Activated naive CD4-positive, alpha-beta T cell treated with Interleukin-2 at 50 U/mL for 16 hours (primary cell): ENCODE results near the gene RANBP9.

Source experiments
- DNase-seq: peaks from one replicate; pipeline ENCODE4 v3.0.0-alpha.2; 2020

The RANBP9 gene

DNA sequence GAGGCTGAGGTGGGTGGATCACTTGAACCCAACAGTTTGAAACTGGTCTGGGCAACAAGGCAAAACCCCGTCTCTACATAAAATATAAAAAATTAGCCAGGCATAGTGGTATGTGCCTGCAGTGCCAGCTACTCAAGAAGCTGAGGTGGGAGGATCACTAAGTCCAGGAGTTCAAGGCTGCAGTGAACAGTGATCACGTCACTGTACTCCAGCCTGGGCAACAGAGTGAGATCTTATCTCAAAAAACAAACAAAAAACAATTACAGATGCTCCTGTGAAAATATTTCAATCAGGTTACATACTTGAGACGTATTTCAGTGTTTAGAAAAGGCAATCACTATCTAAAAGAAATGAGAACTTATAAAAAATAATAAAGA lies 33.8 kb downstream of the RANBP9 start:
- DNase-seq = no peak

DNA sequence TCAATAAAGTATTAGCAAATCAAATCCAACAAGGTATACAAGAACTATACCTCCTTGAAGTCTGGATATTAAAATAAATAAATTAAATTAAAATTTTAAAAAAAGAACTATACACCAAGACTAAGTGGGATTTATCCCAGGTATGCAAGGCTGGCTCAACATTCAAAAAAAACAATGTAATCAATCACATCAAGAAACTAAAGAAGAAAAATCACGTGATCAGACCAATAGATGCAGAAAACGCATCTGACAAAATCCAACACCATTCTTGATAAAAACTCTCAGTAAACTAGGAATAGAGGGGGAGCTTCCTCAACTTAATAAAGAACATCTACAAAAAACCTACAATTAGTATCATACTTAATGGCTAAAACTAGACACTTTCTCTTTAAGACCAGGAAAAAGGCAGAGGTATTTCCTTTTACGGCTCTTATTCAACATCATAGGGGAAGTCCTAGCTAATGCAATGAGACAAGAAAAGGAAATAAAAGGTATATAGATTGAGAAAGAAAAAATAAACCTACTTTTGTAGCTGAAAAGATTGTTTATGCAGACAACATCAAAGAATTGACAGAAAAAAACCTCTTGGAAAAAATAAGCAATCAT lies 35.0 kb downstream of the RANBP9 start:
- no peak for DNase-seq

GRCh38 chr6:13674533-13675190 lies 37.0 kb downstream of the RANBP9 start:
- no peak for DNase-seq

DNA sequence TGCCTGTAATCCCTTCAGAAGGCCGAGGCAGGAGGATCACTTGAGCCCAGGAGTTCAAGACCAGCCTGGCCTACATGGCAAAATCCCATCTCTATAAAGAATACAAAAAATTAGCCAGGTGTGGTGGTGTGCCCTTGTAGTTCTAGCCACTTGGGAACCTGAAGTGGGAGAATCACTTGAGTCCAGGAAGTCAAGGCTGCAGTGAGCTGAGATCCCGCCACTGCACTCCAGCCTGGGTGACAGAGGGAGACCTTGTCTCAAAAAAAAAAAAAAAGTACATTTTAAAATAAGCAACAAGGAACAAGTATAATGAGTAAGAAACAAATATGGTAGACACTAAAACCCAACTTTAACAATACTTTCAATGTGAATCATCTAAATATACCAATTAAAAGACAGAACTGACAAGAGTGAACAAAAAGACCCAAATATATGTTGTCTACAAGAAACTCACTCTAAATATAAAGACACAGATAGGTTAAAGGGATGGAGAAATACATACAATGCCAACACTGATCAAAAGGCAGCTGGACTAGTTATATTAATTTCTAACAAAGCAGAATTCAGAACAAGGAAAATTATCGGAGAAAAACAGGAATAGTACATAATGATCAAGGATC lies 37.7 kb downstream of the RANBP9 start:
- DNase-seq = no peak

GRCh38 chr6:13673368-13673767 lies 38.3 kb downstream of the RANBP9 start:
- DNase-seq = no peak

DNA sequence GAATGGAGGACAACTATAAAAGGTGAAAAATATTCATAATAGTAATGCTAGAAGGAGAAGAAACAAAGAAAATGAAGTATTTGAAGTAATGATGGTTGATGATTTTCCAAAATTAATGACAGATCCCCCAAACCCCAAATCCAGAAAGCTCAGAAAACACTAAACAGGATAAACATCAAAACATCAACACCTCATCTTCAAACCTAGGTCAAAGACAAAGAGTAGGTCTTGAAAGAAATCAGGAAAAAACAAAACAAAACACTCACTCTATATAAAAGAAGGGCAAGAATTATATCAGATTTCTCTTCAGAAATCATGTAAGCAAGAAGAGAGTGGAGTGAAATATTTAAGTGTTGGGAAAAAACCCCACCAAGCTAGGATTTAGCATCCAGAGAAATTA lies 38.7 kb downstream of the RANBP9 start:
- no peak for DNase-seq

GRCh38 chr6:13671548-13672127 lies 40.0 kb downstream of the RANBP9 start:
- DNase-seq = no peak

DNA sequence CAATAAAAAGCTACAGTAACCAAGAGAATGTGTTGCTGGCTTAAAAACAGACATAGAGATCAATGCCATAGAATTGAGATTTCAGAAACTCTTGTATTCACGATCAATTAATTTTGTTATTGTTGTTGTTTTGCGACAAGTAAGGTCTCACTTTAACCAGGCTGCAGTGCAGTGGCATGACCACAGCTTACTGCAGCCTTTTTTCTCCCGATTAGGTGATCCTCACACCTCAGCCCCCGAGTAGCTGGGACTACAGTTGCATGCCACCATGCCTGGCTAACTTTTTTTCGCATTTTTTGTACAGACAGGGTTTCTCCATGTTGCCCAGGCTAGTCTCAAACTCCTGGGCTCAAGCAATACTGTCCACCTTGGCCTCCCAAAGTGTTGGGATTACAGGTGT lies 42.2 kb downstream of the RANBP9 start:
- no peak for DNase-seq

GRCh38 chr6:13668291-13668928 lies 43.2 kb downstream of the RANBP9 start:
- no peak for DNase-seq

- no peak for DNase-seq
These were observed 44.0 kb downstream of the RANBP9 start for GRCh38 chr6:13667655-13668054.

DNA sequence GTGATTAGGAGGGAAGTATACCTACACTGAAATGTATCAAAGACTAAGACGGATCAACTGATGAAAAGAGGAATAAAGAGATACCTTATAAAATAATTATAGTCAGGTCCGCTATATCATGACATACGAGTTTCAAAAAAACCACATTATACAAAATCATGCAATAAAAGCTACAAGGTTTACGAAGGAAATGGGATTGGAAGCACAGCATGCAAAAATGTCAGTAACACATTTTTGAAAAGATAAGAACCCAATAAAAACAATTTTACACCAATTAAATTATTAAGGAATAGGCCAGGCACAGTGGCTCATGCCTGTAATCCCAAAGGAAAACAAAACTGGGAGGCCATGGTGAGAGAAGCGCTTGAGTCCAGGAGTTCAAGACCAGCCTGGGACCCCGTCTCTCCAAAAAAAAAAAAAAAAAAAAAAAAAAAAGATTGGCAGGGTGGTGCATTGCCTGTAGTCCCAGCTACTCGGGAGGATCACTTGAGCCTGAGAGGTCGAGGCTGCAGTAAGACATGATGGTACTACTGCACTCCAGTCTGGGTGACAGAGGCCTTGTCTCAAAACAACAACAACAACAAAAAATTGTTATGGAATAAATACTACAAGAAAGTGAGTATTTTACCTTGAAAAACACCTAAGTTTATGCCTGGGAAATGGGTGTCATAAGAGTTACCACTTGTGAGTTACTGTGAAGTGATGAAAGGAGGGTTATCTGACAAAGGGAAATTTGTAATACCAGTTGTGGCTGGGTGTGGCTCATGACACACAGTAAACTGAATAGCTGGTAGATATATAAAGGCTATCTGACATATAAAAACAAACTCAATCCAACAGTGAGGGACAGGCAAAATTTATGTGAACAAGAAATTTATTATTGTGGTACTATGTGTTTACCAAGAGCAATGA lies 45.2 kb downstream of the RANBP9 start:
- no peak for DNase-seq

- DNase-seq = no peak
These were observed 46.8 kb downstream of the RANBP9 start for GRCh38 chr6:13664703-13665352.

GRCh38 chr6:13663986-13664385 lies 47.6 kb downstream of the RANBP9 start:
- no peak for DNase-seq

DNA sequence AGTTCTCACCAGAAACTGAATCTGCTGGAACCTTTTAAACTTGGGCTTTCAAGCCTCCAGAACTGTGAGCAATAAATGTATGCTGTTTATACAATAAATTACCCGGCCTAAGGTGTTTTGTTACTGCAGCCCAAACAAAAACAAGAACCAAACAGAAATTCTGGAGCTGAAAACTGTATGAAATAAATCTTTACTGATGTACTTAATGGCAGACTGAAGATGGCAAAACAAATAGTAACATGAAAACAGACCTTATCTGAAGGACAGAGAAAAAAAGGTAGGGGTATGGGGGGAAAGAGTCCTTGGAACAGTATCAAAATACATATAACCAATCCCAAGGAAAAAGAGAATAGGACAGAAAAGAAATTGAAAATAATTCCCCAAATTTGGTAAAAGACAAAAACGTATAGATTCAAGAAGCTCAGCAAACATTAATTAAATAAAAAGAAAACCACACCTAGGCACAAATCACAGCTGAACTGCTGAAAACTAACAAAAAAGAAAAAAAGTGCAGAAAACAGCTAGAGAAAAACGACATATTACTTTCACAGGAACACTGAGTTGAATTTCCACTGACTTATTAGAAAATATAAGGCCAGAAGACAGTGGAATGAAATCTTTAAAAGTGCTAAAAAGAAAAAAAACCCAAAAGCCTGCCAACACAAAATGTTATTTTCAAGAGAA lies 48.8 kb downstream of the RANBP9 start:
- no peak for DNase-seq

- DNase-seq = no peak
These were observed 50.0 kb downstream of the RANBP9 start for GRCh38 chr6:13661647-13662046.

- no peak for DNase-seq
These were observed 50.7 kb downstream of the RANBP9 start for GRCh38 chr6:13660893-13661292.

DNA sequence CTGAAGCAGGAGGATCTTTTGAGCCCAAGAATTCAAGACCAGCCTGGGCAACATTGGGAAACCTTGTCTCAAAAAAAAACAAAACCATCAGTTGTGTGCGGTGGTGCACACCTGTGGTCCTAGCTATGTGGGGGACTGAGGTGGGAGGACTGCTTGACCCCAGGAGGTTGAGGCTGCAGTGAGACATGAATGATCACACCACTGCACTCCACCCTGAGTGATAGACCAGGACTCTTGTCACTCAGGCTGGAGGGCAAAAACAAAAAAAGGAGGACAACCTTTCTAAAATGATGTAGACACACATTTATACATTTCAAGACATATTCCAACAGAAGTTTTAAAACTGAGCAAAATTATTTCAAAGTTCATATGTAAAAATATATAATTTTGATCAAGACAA lies 51.4 kb downstream of the RANBP9 start:
- DNase-seq = no peak

DNA sequence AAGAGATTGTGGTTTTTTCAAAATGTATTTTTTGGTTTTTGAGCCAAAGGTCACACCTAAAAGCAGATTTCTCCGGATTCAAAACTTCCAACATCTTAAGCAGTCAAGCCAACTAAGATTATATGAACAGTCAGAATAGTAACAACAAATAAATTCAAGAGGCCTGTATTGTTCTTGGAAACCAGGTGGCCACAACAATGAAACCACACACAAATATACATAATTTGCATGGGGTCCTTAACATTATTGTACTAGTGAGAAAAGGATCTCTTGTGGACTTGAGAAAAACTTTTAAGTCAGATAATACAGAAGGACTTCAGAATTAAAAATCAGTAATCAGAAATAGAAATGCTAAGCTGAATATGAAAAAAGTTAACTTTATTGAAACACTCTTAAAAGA lies 55.9 kb downstream of the RANBP9 start:
- no peak for DNase-seq

- DNase-seq = no peak
These were observed 57.1 kb downstream of the RANBP9 start for GRCh38 chr6:13654496-13654895.

DNA sequence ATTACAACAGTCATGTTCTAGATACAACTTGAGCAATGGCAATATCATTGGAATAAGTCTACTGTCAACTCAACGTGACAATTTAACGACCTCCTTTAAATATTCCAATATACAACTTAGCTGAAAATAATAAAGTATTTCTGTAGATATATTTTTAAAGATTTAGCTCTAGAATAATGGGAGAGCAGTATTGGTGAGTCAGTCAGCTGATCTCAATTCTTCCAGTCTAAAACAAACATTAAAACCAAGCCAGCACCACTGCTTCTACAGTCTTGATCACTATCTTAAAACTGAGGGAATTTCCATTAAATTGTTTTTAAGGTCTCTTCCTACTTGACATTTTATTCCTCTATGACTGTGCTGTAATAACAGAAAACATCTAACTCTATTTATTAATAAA lies 58.3 kb downstream of the RANBP9 start:
- no peak for DNase-seq

DNA sequence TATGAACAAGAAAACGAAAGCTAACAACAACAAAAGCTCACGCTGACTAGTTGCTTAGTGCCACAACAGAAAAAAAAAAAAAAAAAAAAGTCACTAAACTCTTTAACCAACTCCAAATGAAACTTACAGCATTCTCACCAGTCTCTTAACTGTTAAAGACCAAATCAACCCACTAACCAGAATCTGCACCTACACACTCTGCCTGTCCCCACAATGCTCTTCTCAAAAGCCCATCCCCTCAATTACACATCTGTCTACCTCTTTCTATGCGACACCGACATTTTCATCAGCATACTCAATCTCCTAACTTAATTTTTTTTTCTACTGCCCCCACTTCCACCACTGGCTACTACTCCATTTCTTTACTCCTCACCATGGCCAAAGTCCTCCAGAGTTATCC lies 62.2 kb downstream of the RANBP9 start:
- no peak for DNase-seq

DNA sequence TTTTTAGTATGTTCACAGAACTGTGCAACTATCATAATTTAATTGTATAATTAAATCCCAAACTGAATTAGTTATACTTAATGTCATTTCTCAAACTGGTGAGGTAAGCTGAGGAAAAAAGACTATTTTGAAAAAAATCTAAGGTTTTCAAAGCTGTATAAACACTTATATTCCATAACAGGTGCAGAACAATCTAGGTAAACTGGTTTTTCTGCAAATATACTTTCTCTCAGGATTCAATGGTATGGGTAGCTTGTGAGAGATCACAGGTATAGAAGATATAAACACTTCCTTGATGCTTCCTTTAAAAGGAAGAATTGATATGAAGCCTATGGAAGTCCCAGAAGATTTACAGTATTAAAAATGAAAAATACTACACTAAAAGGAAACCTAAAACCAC lies 62.8 kb downstream of the RANBP9 start:
- no peak for DNase-seq
